Mesothelial cell of epicardium (in vitro differentiated cells): ENCODE data around the gene CAMTA1. TPM values are rescaled to one million over a fixed set of nuclear protein-coding genes. Genes with fewer than 3 reads are reported as not detected.

ENCODE experiments used
- DNase-seq, 2 experiments: peaks; one replicate each; pipeline ENCODE4 v3.0.0; 2021; ENCODE audit warnings: low spot score in 2 of 2; ENCODE audit not compliant: unreplicated experiment in 2 of 2
- H3K27ac Mint-ChIP-seq: 2 replicates; pipeline ENCODE4 v1.8.0; 2021; ENCODE audit warnings: mixed read lengths
- H3K27me3 Mint-ChIP-seq: 2 replicates; pipeline ENCODE4 v1.8.0; 2021; ENCODE audit warnings: low read depth, mixed read lengths
- H3K36me3 Mint-ChIP-seq: 2 replicates; pipeline ENCODE4 v1.8.0; 2021; ENCODE audit warnings: mixed read lengths
- H3K4me1 Mint-ChIP-seq: 2 replicates; pipeline ENCODE4 v1.8.0; 2021; ENCODE audit warnings: mixed read lengths
- H3K4me3 Mint-ChIP-seq: 2 replicates; pipeline ENCODE4 v1.8.0; 2021; ENCODE audit warnings: mild to moderate bottlenecking, moderate library complexity, mixed read lengths
- H3K9me3 Mint-ChIP-seq: 2 replicates; pipeline ENCODE4 v1.8.0; 2021; ENCODE audit warnings: mixed read lengths
- total RNA-seq: library from RNA; stranded (reverse); gene quantifications from 3 replicates; pipeline ENCODE4 v1.2.1, GENCODE V29; 2021
- TF ChIP-seq, protein P1 (sequence below): fragments of 200-600 bp; sonication (generic); IDR thresholded peaks from one replicate; pipeline ENCODE4 v1.5.0; 2021; ENCODE audit warnings: antibody characterized with exemption; ENCODE audit not compliant: unreplicated experiment

Gene CAMTA1
- total RNA-seq, 1 donor from 2014 or later, result 70.4 TPM

GRCh38 chr1:7555391-7556185 lies 770.3 kb downstream of the CAMTA1 start:
- H3K4me3 Mint-ChIP-seq, result no peak overlapping the region
- peaks cover 28% of the 10 kb centered on the region for H3K4me1 Mint-ChIP-seq
- peaks cover 5% of the 10 kb centered on the region for H3K9me3 Mint-ChIP-seq
- H3K36me3 Mint-ChIP-seq, result no peaks in the 10 kb centered on the region
- peaks cover 16% of the 10 kb centered on the region for H3K27me3 Mint-ChIP-seq
- no peak overlapping the region for H3K27ac Mint-ChIP-seq
- TF ChIP-seq, protein P1, sequence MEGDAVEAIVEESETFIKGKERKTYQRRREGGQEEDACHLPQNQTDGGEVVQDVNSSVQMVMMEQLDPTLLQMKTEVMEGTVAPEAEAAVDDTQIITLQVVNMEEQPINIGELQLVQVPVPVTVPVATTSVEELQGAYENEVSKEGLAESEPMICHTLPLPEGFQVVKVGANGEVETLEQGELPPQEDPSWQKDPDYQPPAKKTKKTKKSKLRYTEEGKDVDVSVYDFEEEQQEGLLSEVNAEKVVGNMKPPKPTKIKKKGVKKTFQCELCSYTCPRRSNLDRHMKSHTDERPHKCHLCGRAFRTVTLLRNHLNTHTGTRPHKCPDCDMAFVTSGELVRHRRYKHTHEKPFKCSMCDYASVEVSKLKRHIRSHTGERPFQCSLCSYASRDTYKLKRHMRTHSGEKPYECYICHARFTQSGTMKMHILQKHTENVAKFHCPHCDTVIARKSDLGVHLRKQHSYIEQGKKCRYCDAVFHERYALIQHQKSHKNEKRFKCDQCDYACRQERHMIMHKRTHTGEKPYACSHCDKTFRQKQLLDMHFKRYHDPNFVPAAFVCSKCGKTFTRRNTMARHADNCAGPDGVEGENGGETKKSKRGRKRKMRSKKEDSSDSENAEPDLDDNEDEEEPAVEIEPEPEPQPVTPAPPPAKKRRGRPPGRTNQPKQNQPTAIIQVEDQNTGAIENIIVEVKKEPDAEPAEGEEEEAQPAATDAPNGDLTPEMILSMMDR, result no peak
- DNase-seq, result no peak

- TF ChIP-seq, protein P1, result no peak
- peaks cover 16% of the 10 kb centered on the region for H3K27me3 Mint-ChIP-seq
- peaks cover 22% of the 10 kb centered on the region for H3K4me1 Mint-ChIP-seq
- no peak overlapping the region for H3K4me3 Mint-ChIP-seq
- H3K27ac Mint-ChIP-seq, result peak overlapping the region; percentile 44
- peaks cover 5% of the 10 kb centered on the region for H3K9me3 Mint-ChIP-seq
- H3K36me3 Mint-ChIP-seq, result no peaks in the 10 kb centered on the region
- no peak for DNase-seq
Observed at GRCh38 chr1:7557301-7557891, 772.1 kb downstream of the CAMTA1 start.

GRCh38 chr1:7558041-7558461 lies 772.8 kb downstream of the CAMTA1 start:
- Mint-ChIP-seq H3K9me3 (peaks cover 5% of the 10 kb centered on the region), H3K36me3 (no peaks in the 10 kb centered on the region), H3K27me3 (peaks cover 13% of the 10 kb centered on the region), H3K27ac (no peak overlapping the region), H3K4me1 (peaks cover 22% of the 10 kb centered on the region), H3K4me3 (no peak overlapping the region)
- DNase-seq, result peak in 1 of 2 experiments; percentile 51
- TF ChIP-seq, protein P1, result no peak

DNA sequence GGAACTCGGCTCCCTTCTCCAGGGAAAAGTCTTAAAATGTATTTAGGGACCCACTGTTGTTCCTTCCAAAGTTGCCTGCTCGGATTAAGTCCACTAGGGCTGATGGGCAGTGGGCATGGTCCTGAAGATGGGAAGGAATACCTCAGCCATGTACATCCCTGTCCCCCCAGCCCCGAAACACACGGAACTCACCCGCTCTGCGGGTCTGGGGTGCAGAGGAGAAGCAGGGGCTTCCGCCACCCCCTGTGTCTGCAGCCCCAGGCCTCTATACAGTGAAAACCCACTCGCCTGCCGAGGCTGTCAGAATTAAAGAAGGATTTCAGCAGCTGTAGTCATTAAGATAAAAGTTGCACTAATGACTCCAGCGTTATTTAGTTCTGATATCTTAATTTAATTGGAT lies 773.2 kb downstream of the CAMTA1 start:
- no peak overlapping the region for H3K27ac Mint-ChIP-seq
- H3K4me3 Mint-ChIP-seq, result no peak overlapping the region
- H3K9me3 Mint-ChIP-seq, result peaks cover 5% of the 10 kb centered on the region
- peaks cover 13% of the 10 kb centered on the region for H3K27me3 Mint-ChIP-seq
- H3K4me1 Mint-ChIP-seq, result peaks cover 22% of the 10 kb centered on the region
- H3K36me3 Mint-ChIP-seq, result no peaks in the 10 kb centered on the region
- TF ChIP-seq, protein P1, result no peak
- no peak for DNase-seq

DNA sequence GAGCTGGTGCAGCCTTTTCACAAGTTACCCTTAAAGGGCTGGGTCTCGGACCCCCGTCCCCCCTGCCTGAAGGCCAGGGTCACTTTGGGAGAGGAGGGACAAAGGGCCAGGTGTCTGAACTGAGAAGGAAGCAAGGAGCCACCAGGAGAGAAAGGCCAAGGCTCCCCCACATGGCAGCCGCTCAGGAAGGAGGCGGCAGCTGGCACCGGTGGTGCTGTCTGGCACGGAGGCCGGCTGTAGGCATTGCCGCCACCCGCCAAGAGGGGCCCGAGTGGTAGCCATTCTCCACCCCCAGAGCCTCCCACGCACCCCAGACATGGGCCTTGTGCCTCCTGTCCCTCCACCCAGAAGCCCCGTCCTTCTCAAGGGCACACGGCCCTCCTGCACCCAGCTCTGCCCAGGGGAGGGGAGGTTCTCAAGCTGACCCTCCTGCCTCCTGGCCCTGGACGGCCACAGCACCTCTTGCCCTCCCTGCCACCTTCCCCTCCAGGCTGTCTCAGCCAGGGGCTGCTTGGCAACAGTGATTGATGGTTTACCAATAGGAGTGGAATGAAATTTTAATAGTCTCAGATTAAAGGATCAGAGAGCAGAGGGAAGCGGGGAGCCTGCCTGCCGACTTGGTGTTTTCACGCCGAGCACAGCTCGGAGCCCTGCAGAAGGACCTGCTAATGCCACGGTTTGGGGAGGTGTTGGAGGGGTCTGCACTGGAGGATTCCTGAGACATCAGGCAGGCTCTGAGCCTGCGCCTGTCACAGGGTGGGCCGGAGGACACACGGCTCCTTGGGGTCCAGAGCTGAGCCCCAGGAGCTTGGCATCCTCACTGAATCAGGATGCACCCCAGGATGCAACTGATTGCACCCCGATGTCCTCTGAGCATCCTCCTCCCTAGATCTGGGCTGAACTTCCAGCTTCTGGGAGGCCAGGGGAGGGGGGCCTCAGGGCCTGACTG lies 773.9 kb downstream of the CAMTA1 start:
- peaks cover 4% of the 10 kb centered on the region for H3K9me3 Mint-ChIP-seq
- no peak for DNase-seq
- H3K36me3 Mint-ChIP-seq, result no peaks in the 10 kb centered on the region
- H3K4me1 Mint-ChIP-seq, result peaks cover 22% of the 10 kb centered on the region
- peaks cover 13% of the 10 kb centered on the region for H3K27me3 Mint-ChIP-seq
- H3K4me3 Mint-ChIP-seq, result no peak overlapping the region
- H3K27ac Mint-ChIP-seq, result no peak overlapping the region
- TF ChIP-seq, protein P1, result no peak
